Stomach smooth muscle (tissue), 2 donors: ENCODE measurements around the gene DHCR24.

Experiments
- H3K27ac ChIP-seq: one replicate; pipeline ENCODE4 v1.7.0; 2013; ENCODE audit warnings: mild to moderate bottlenecking, low read length, inconsistent platforms
- H3K27me3 ChIP-seq, 2 donors: one replicate each; pipeline ENCODE4 v1.7.0; 2013; ENCODE audit warnings: low read length in 2 of 2; ENCODE audit not compliant: insufficient read depth in 2 of 2, control insufficient read depth in 1 of 2
- H3K36me3 ChIP-seq, 2 donors: one replicate each; pipeline ENCODE4 v1.7.0; 2013; ENCODE audit warnings: low read length in 2 of 2; ENCODE audit not compliant: control insufficient read depth in 2 of 2, insufficient read depth in 2 of 2
- H3K4me1 ChIP-seq: one replicate; pipeline ENCODE4 v1.7.0; 2013; ENCODE audit warnings: low read length; ENCODE audit not compliant: control insufficient read depth, insufficient read depth
- H3K4me3 ChIP-seq, 2 donors: one replicate each; pipeline ENCODE4 v1.7.0; 2013; ENCODE audit warnings: low read length in 2 of 2
- H3K9ac ChIP-seq, 2 donors: one replicate each; pipeline ENCODE4 v1.7.0; 2013; ENCODE audit warnings: low read length in 2 of 2, mild to moderate bottlenecking in 1 of 2
- H3K9me3 ChIP-seq, 2 donors: one replicate each; pipeline ENCODE4 v1.7.0; 2013; ENCODE audit warnings: low read length in 2 of 2; ENCODE audit not compliant: control insufficient read depth in 2 of 2
- donor health status: healthy.
- donor health status: Pancreatic carcinoma.

Gene DHCR24

DNA sequence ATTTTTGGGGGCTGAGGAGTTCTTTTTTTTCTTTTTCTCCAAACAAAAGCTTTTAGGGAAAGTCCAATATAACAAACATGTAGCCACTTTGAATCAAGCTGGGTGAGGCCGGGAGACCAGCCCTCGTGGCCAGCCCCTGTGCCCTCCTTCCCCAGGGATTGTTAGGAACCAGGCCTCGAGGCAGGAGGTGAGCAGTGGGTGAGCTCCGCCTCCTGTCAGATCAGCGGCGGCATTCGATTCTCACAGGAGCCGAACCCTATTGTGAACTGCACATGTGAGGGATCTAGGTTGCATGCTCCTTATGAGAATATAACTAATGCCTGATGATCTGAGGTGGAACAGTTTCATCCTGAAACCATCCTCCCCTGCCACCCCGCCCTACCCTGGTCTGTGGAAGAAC lies 44.0 kb downstream of the DHCR24 start:
- no peak overlapping the region for H3K9ac ChIP-seq
- no peak overlapping the region for H3K27ac ChIP-seq
- no peaks in the 10 kb centered on the region for H3K27me3 ChIP-seq
- peaks cover 0 to 5% of the 10 kb centered on the region in 2 donors for H3K9me3 ChIP-seq
- no peaks in the 10 kb centered on the region for H3K4me1 ChIP-seq
- H3K4me3 ChIP-seq: no peak overlapping the region
- H3K36me3 ChIP-seq: no peaks in the 10 kb centered on the region

DNA sequence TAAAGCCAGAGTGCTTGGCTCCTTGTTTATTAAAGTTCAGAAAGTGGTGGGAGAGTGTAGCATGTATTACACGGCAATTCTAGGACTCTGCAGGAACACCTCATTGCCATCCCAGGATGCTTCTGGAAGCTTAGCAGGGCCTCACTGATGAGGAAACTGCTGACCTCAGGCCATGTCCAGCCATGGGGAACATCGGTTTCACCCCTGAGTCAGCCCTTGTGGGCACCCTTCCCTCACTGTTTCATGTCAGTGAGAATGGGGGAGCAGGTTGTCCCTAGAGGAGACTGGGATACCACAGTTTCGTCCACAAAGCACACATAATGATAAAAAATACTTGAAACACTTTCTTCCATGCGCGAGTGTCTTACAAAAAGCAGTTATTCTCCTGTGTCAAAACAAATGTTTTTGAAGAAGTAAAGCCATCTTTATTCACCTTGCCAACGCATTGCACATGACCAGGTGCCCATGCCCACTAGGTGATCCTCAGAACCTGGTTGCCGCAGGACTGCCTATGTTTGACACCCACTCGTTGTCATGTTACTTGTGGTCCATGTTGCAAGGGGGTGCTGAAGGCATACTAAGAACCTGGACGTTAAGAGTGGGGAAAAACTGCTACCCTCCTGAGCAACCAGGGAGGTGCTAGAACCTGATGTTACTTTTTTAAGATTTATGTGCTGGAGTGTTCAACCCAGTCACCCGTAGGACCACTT lies 44.6 kb downstream of the DHCR24 start:
- H3K27me3 ChIP-seq: peaks cover 0 to 2% of the 10 kb centered on the region in 2 donors
- no peak overlapping the region for H3K4me3 ChIP-seq
- no peaks in the 10 kb centered on the region for H3K36me3 ChIP-seq
- no peak overlapping the region for H3K9ac ChIP-seq
- H3K4me1 ChIP-seq: no peaks in the 10 kb centered on the region
- no peak overlapping the region for H3K27ac ChIP-seq
- peaks cover 0 to 3% of the 10 kb centered on the region in 2 donors for H3K9me3 ChIP-seq

DNA sequence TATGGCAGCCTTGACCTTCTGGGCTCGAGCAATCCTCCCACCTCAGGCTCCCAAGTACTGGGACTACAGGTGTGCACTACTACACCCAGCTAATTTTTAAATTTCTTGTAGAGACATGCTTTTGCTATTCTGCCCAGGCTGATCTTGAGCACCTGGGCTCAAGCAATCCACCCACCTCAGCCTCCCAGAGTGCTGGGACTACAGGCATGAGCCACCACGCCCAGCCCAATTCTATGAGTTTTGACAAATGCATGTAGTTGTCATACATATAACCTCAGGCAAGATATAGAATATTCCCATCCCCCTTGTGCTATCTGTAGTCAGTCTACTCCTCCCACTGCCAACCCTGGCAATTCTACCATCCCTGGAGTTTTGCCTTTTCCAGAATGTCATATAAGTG lies 47.2 kb downstream of the DHCR24 start:
- Histone ChIP-seq H3K36me3 (no peaks in the 10 kb centered on the region), H3K4me3 (no peak overlapping the region), H3K9ac (no peak overlapping the region), H3K27me3 (peaks cover 3 to 9% of the 10 kb centered on the region in 2 donors), H3K27ac (no peak overlapping the region), H3K4me1 (no peaks in the 10 kb centered on the region), H3K9me3 (no peaks in the 10 kb centered on the region)

DNA sequence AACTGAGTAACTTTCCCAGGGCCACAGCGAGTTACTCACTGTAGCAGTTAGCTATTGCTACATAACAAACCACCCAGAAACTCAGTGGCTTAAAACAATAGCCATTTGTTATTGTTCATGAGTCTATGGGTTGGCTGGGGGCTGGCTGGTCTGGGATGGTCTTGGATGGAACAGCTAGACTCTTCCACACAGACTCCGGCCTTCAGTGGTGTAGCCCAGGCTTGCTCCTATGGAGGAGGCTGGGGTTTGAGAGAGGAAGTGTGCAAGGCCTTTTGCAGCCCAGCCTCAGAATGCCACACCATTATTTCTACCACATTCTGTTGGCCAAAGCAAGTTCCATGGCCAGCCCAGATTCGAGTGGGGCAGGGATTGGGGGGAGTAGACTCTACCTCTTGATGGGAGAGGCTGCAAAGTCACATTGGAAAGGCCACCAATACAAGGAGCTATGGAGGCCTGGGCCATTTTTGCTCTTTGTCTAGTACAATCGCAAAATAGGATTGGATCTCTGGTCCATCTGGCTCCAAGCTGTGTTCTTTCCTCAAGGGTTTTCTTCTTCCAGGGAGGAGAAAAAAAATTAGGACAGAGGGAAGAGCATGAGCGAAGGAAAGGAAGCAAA lies 48.3 kb downstream of the DHCR24 start:
- no peak overlapping the region for H3K27ac ChIP-seq

DNA sequence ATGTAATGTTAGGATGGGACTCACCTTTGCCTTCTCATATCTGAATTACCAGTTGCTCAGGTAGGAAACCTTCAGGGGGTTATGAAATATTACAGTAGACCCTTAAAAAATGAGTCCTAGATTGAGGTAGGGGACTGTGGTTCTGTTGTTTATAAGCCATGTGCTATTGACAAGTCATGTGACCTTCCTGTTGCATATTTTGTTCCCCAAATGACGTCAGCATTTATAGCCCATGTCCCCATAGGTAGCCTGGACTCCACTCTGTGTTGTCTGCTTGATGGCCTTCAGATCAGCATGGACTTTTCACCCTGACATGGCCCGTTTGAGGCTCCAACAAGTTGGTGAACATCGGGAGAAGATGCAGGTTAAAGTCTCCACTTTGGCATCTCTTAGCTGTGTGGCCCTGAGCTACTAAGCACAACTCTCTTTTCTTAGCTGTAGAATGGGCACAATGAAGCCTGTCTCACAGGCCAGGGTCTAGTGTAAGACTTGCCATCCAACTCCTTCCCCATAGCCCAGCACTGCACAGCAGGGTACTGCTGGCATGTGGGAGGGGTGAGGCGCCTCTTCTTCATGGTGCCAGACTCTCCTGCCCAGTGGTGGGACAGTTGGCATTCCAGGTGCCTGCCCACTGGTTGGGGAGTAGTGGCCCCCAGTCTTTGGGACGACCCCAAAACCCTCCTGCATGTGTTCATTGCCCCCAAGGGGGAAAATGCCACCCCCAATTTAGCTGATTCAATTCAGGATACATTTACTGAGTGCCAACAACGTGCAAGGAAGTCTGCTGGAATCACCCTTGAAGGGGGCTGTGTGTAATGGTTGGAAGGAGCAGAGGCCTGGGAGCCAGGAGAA lies 49.8 kb downstream of the DHCR24 start:
- no peak overlapping the region for H3K9ac ChIP-seq
- no peak overlapping the region for H3K27ac ChIP-seq
- peaks cover 3 to 9% of the 10 kb centered on the region in 2 donors for H3K27me3 ChIP-seq
- no peaks in the 10 kb centered on the region for H3K36me3 ChIP-seq
- H3K4me3 ChIP-seq: no peak overlapping the region
- no peaks in the 10 kb centered on the region for H3K9me3 ChIP-seq
- H3K4me1 ChIP-seq: no peaks in the 10 kb centered on the region

More for the DNA sequence above, 48.3 kb downstream of the DHCR24 start:
- no peaks in the 10 kb centered on the region for H3K4me1 ChIP-seq
- no peaks in the 10 kb centered on the region for H3K36me3 ChIP-seq
- H3K27me3 ChIP-seq: peaks cover 3 to 9% of the 10 kb centered on the region in 2 donors
- no peak overlapping the region for H3K4me3 ChIP-seq
- no peak overlapping the region for H3K9ac ChIP-seq
- H3K9me3 ChIP-seq: no peaks in the 10 kb centered on the region

- Histone ChIP-seq H3K9ac (no peak overlapping the region), H3K36me3 (no peaks in the 10 kb centered on the region), H3K9me3 (no peaks in the 10 kb centered on the region), H3K4me3 (no peak overlapping the region), H3K27ac (no peak overlapping the region), H3K27me3 (peaks cover 3 to 9% of the 10 kb centered on the region in 2 donors), H3K4me1 (no peaks in the 10 kb centered on the region)
Measured at GRCh38 chr1:54836594-54836993, 50.4 kb downstream of the DHCR24 start.

- H3K9ac ChIP-seq: no peak overlapping the region
- H3K36me3 ChIP-seq: no peaks in the 10 kb centered on the region
- H3K27ac ChIP-seq: no peak overlapping the region
- H3K4me3 ChIP-seq: no peak overlapping the region
- no peaks in the 10 kb centered on the region for H3K9me3 ChIP-seq
- H3K27me3 ChIP-seq: peaks cover 3 to 9% of the 10 kb centered on the region in 2 donors
- no peaks in the 10 kb centered on the region for H3K4me1 ChIP-seq
Measured at GRCh38 chr1:54835970-54836369, 51.0 kb downstream of the DHCR24 start.

DNA sequence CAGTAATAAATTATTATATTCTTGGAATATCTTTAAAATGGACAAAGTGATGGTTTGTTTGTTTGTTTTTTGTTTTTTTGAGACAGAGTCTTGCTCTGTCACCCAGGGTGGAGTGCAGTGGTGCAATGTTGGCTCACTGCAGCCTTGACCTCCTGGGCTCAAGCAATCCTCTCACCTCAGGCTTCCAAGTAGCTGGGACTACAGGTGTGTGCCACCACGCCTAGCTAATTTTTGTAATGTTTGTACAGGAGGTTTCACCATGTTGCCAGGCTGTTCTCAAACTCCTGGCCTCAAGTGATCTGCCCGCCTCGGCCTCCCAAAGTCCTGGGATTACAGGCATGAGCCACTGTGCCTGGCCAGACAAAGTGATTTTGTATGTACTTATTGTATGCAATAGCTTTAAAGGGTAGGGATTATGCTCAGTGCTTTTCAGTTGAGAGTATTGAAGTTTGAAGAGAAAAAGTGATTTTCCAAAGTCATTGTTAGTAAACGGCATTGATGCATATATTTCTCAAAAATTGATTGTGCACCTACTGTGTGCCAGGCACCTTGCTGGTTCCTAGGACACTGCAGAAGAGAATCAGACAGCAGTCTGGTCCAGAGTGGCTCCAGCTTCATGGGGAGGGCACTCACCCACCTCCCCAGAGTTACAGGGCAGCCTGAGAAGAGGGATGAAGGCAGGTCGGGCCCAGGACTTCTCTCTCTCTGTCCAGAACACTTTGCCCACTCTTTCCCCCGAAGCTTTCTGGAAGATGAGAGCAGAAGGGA lies 51.7 kb downstream of the DHCR24 start:
- no peak overlapping the region for H3K9ac ChIP-seq
- peaks cover 3 to 9% of the 10 kb centered on the region in 2 donors for H3K27me3 ChIP-seq
- no peaks in the 10 kb centered on the region for H3K9me3 ChIP-seq
- no peaks in the 10 kb centered on the region for H3K36me3 ChIP-seq
- H3K27ac ChIP-seq: no peak overlapping the region
- no peak overlapping the region for H3K4me3 ChIP-seq
- H3K4me1 ChIP-seq: no peaks in the 10 kb centered on the region

DNA sequence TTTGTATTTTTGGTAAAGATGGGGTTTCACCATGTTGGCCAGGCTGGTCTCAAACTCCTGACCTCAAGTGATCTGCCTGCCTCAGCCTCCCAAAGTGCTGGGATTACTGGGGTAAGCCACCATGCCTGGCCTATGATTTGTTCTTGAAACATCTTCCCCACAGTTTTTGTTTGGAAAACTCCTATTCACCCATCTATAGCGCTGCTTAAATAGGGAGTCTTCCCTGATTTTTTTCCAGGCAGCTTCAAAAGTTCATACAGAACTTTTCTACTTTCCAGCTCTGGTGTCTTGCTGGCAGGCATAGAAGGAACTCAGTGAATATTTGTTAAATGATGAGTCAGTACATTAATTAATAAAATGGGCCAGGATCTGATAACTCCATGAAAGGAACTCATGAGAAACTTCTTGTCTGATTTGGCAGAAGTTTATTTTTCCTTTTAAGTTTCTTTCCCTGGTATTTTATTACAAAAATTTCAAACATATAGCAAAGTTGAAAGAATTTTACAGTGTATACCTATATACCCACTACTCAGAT lies 52.9 kb downstream of the DHCR24 start:
- peaks cover 3 to 9% of the 10 kb centered on the region in 2 donors for H3K27me3 ChIP-seq
- H3K4me1 ChIP-seq: no peaks in the 10 kb centered on the region
- H3K36me3 ChIP-seq: no peaks in the 10 kb centered on the region
- H3K27ac ChIP-seq: no peak overlapping the region
- no peak overlapping the region for H3K4me3 ChIP-seq
- H3K9ac ChIP-seq: no peak overlapping the region
- H3K9me3 ChIP-seq: peaks cover 0 to 3% of the 10 kb centered on the region in 2 donors

DNA sequence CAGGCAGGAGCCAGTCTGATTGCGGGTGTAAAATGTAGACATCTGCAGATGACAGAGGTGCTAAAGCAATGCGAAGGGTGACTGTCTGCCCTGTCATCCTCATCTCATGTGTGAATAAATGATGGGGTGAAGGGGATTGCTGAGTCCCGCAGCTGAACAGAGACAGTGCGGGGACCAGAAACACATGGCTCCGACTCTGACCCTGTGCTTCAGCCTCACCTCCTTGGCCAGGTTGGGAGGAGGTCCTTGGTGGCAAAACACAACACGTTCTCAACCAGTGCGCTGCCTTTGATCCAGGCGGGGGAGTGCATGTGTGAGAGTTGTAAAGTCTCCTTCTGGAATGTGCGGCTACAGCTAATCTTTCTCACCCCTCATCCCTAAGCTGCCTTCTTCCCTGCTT lies 53.9 kb downstream of the DHCR24 start:
- H3K27ac ChIP-seq: no peak overlapping the region
- peaks cover 3 to 6% of the 10 kb centered on the region in 2 donors for H3K9me3 ChIP-seq
- no peaks in the 10 kb centered on the region for H3K36me3 ChIP-seq
- no peak overlapping the region for H3K4me3 ChIP-seq
- H3K9ac ChIP-seq: no peak overlapping the region
- H3K4me1 ChIP-seq: no peaks in the 10 kb centered on the region
- H3K27me3 ChIP-seq: peaks cover 3 to 9% of the 10 kb centered on the region in 2 donors
